Measurements from ENCODE around the gene HJURP.

DNA sequence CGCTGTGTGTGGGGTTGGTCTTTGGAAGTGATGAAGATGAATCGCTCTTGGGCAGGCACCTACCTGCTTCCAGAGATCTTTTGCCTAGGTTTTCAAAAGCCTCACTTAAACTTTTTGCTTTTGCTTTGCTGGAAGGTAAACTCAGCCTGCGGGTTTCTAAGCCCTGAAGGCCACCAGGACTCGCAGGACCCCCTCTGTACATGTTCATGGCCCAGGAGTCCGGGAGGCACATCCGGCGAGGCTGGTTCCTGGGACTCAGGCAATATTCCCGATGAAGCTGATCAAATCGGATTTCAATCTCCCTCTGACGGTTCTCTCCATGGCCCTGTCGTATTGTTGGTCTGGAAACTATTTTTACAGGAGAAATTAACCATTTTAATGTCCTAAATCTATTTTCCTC, 13.2 kb downstream of the HJURP start:
- TF ChIP-seq POLR2A (IDR thresholded peaks at IDR 0.05), result no peak
- TF ChIP-seq, protein P1, sequence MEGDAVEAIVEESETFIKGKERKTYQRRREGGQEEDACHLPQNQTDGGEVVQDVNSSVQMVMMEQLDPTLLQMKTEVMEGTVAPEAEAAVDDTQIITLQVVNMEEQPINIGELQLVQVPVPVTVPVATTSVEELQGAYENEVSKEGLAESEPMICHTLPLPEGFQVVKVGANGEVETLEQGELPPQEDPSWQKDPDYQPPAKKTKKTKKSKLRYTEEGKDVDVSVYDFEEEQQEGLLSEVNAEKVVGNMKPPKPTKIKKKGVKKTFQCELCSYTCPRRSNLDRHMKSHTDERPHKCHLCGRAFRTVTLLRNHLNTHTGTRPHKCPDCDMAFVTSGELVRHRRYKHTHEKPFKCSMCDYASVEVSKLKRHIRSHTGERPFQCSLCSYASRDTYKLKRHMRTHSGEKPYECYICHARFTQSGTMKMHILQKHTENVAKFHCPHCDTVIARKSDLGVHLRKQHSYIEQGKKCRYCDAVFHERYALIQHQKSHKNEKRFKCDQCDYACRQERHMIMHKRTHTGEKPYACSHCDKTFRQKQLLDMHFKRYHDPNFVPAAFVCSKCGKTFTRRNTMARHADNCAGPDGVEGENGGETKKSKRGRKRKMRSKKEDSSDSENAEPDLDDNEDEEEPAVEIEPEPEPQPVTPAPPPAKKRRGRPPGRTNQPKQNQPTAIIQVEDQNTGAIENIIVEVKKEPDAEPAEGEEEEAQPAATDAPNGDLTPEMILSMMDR (IDR thresholded peaks at IDR 0.05 in 4 of 5, conservative IDR thresholded peaks at IDR 0.05 in 1 of 5), result no peak
